ENCODE data around the gene ARPC1B. TPM values are rescaled to one million over a fixed set of nuclear protein-coding genes. Genes with fewer than 3 reads are reported as not detected.
"Not testable (repeated sequence)": the region's sequence is repeated elsewhere in the genome, so short reads cannot be mapped to it uniquely, and the experiment has no call there.

The ARPC1B gene
- total and polyA plus RNA-seq, 4 experiments from 2014 or later = 188 to 906 (median 527) TPM

DNA sequence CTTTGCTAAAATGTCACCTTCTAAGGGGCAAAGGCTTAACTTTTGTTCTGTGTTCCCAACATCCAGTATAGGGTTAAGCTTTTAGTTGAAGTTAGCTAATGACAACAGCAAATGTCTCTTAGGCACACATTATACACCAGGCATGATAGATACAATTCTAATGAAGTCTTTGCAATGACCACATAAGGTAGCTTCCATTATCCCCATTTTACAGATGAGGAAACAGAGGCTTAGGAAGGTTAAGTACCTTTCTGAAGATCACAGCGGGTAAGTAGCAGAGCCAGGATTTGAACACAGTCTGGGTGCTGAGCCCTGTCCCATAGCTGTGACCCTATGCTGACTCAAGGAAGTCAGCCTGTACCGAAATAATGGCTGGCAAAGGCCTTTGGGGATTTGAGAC is 36.1 kb downstream of the ARPC1B start:
- no peaks in the 10 kb centered on the region for H3K27me3 Mint-ChIP-seq
- CTCF ChIA-PET (ENCODE audit: partially characterized antibody) = interaction anchor here (4.6 kb wide), 1 partner anchor 46 kb away, joined by 38 read pairs; no protein-coding TSS in a partner anchor
- peaks cover 0 to 5% (median 0%) of the 10 kb centered on the region in 8 donors for H3K9me3 Mint-ChIP-seq
- H3K27me3 ChIP-seq (ENCODE audit: insufficient read depth, low read length) = no peaks in the 10 kb centered on the region
- no peak for DNase-seq
- peaks cover 24 to 61% of the 10 kb centered on the region in 2 donors for H3K36me3 Mint-ChIP-seq
- peaks cover 36% of the 10 kb centered on the region for H3K36me3 ChIP-seq (ENCODE audit: insufficient read depth, low read length)
- H3K4me1 Mint-ChIP-seq = peaks cover 25 to 58% (median 45%) of the 10 kb centered on the region in 4 donors
- POLR2A ChIA-PET (ENCODE audit: partially characterized antibody) = interaction anchor here (4.8 to 9.9 kb wide), 2 partner anchors 17 to 33 kb away, joined by 130 to 210 read pairs; partner anchors contain the start of gene ARPC1B
- H3K9me3 ChIP-seq (ENCODE audit: control insufficient read depth in 1 of 2, low read length in 2 of 2) = no peaks in the 10 kb centered on the region
- no peak overlapping the region for H3K4me3 ChIP-seq (ENCODE audit: low read length in 2 of 2)
- peak overlapping the region; percentile 52 to 99 (median 95) for H3K4me3 Mint-ChIP-seq
- intact Hi-C loops (cut with micrococcal nuclease) = no loop called here
- H3K27ac ChIP-seq (ENCODE audit: low read depth, low read length) = peak overlapping the region; percentile 93
- peaks cover 42% of the 10 kb centered on the region for H3K4me1 ChIP-seq (ENCODE audit: insufficient read depth, low read length)
- peak overlapping the region; percentile 61 to 100 (median 88) for H3K27ac Mint-ChIP-seq

DNA sequence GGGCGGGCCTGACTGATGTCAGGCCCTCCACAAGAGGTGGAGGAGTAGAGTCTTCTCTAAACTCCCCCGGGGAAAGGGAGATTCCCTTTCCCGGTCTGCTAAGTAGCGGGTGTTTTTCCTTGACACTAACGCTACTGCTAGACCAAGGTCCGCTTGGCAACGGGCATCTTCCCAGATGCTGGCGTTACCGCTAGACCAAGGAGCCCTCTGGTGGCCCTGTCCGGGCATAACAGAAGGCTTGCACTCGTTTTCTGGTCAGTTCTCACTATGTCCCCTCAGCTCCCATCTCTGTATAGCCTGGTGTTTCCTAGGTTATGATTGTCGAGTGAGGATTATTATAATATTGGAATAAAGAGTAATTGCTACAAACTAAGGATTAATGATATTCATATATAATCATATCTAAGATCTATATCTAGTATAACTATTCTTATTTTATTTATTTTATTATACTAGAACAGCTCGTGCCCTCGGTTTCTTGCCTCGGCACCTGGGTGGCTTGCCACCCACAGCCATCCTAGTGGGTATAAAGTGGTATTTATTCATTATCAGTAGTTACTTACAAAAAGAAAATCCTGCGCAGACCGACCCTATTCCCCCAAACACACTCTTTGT is 41.1 kb downstream of the ARPC1B start:
- DNase-seq; H3K27ac ChIP-seq (ENCODE audit: low read depth, low read length); intact Hi-C loops (cut with micrococcal nuclease): not testable (repeated sequence)

DNA sequence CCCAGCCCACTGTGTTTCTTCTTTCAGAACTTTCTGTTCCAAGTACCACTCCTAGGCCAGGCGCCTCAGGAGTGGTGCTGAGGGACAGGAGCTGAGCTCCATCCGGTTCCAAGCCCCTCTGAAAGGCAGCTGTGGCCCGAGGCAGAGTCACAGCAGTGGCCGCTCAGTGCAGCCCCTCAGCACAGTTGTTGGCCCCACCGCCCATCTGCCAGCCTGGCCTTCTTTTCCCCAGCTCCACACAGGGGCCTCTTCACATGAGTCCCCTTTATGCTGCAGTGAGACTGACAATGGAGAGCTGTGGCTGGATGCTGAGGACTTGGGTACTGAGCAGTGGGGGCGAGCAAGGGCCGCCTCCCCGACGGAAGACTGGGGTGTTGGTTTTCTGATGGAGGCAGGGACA is 43.7 kb downstream of the ARPC1B start:
- Mint-ChIP-seq H3K4me1 (peaks cover 2 to 14% (median 6%) of the 10 kb centered on the region in 4 donors), H3K27me3 (no peaks in the 10 kb centered on the region), H3K4me3 (no peak overlapping the region), H3K36me3 (peaks cover 34 to 71% of the 10 kb centered on the region in 2 donors), H3K9me3 (no peaks in the 10 kb centered on the region), H3K27ac (peak overlapping the region in 1 of 7 donors; percentile 43)
- intact Hi-C loops (cut with micrococcal nuclease) = no loop called here
- no peaks in the 10 kb centered on the region for H3K9me3 ChIP-seq (ENCODE audit: control insufficient read depth in 1 of 2, low read length in 2 of 2)
- no peak overlapping the region for H3K27ac ChIP-seq (ENCODE audit: low read depth, low read length)
- no peak overlapping the region for H3K4me3 ChIP-seq (ENCODE audit: low read length in 2 of 2)
- ChIA-PET POLR2A (ENCODE audit: partially characterized antibody) (interaction anchor here (4.6 kb wide), 1 partner anchor 10 kb away, joined by 27 read pairs; the partner anchor contains the start of genes BUD31 and PDAP1), CTCF (ENCODE audit: partially characterized antibody) (no interaction called here)
- no peaks in the 10 kb centered on the region for H3K27me3 ChIP-seq (ENCODE audit: insufficient read depth, low read length)
- H3K4me1 ChIP-seq (ENCODE audit: insufficient read depth, low read length) = no peaks in the 10 kb centered on the region
- H3K36me3 ChIP-seq (ENCODE audit: insufficient read depth, low read length) = peaks cover 59% of the 10 kb centered on the region
- no peak for DNase-seq

More for the DNA sequence above, 41.1 kb downstream of the ARPC1B start:
- CTCF ChIA-PET (ENCODE audit: partially characterized antibody) = interaction anchor here (0.8 to 2.6 kb wide), 6 partner anchors 23 to 60 kb away, joined by 3 to 14 read pairs (median 3); no protein-coding TSS in a partner anchor
- H3K9me3 ChIP-seq (ENCODE audit: control insufficient read depth in 1 of 2, low read length in 2 of 2); POLR2A ChIA-PET (ENCODE audit: partially characterized antibody); H3K27me3 ChIP-seq (ENCODE audit: insufficient read depth, low read length); H3K27me3 Mint-ChIP-seq; H3K4me3 Mint-ChIP-seq; H3K4me1 ChIP-seq (ENCODE audit: insufficient read depth, low read length); H3K4me3 ChIP-seq (ENCODE audit: low read length in 2 of 2); H3K9me3 Mint-ChIP-seq: not testable (repeated sequence)
- Mint-ChIP-seq H3K27ac (peak overlapping the region in 3 of 7 donors; percentile 42 to 75 (median 48)), H3K36me3 (peaks cover 43 to 74% of the 10 kb centered on the region in 2 donors), H3K4me1 (peaks cover 5 to 25% (median 12%) of the 10 kb centered on the region in 4 donors)
- H3K36me3 ChIP-seq (ENCODE audit: insufficient read depth, low read length) = peaks cover 77% of the 10 kb centered on the region

DNA sequence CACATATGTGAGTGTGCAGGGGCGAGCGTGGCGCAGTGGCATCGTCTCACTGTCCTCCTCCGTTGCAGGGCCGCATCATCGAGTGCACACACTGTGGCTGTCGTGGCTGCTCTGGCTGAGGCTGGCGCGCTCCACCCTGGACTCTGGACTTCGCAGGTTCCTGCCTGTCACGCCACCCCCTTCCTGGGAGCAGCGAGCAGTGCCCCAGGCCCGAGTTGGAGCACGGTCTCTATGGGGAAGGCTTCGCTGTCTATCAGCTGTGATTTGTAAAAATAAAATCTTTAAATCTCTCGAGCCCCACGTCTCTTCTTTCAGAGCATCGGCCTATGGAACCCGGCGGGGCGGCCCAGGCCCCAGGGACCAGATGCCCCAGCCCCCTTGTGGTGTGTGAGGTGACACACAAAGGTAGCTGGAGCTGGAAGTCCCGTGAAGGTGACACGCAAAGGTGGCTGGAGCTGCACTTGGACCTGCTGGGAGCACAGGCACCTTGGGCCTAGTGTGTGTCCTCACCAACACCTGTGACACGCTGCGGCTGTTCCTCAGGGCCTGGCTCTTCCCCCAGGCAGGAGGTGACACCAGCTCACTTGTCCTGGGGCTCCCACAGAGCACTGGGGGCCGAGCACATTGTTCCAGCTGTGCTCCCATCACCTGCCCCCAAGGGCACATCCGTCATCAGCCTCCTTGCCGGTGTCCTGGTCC is 44.9 kb downstream of the ARPC1B start:
- Mint-ChIP-seq H3K27ac (peak overlapping the region in 2 of 7 donors; percentile 72 to 78), H3K4me3 (no peak overlapping the region), H3K36me3 (peaks cover 34 to 75% of the 10 kb centered on the region in 2 donors), H3K4me1 (peaks cover 1 to 13% (median 5%) of the 10 kb centered on the region in 4 donors), H3K27me3 (no peaks in the 10 kb centered on the region), H3K9me3 (no peaks in the 10 kb centered on the region)
- no peaks in the 10 kb centered on the region for H3K9me3 ChIP-seq (ENCODE audit: control insufficient read depth in 1 of 2, low read length in 2 of 2)
- intact Hi-C loops (cut with micrococcal nuclease) = no loop called here
- DNase-seq = no peak
- H3K27me3 ChIP-seq (ENCODE audit: insufficient read depth, low read length) = no peaks in the 10 kb centered on the region
- H3K27ac ChIP-seq (ENCODE audit: low read depth, low read length) = no peak overlapping the region
- ChIA-PET POLR2A (ENCODE audit: partially characterized antibody) (interaction anchor here (4.6 kb wide), 1 partner anchor 11 kb away, joined by 27 read pairs; the partner anchor contains the start of genes BUD31 and PDAP1), CTCF (ENCODE audit: partially characterized antibody) (interaction anchor here (0.7 kb wide), 1 partner anchor 106 kb away, joined by 3 read pairs; no protein-coding TSS in a partner anchor)
- H3K4me1 ChIP-seq (ENCODE audit: insufficient read depth, low read length) = no peaks in the 10 kb centered on the region
- peaks cover 62% of the 10 kb centered on the region for H3K36me3 ChIP-seq (ENCODE audit: insufficient read depth, low read length)
- H3K4me3 ChIP-seq (ENCODE audit: low read length in 2 of 2) = no peak overlapping the region

DNA sequence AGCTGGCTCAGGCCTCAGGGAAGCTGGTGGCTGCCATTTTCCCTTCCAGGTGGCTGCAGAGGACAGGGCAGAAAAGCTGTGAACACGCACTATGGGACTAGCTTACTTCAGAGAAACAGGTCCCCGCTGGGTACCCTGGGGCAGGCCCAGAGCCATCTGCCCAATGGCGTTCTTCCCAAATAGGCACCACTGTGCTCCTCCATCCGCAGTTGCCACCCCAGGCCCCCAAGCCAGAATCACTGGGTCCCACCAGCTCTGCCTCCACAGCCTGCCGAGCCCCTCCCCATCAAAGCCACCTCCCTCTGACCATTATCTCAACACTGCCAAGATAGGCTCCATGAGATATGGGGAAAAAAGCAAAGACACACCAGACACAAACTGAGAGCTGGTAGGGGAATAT is 45.7 kb downstream of the ARPC1B start:
- no peaks in the 10 kb centered on the region for H3K9me3 ChIP-seq (ENCODE audit: control insufficient read depth in 1 of 2, low read length in 2 of 2)
- DNase-seq = no peak
- H3K4me3 Mint-ChIP-seq = no peak overlapping the region
- no peaks in the 10 kb centered on the region for H3K9me3 Mint-ChIP-seq
- ChIA-PET CTCF (ENCODE audit: partially characterized antibody) (interaction anchor here (0.7 kb wide), 1 partner anchor 106 kb away, joined by 3 read pairs; no protein-coding TSS in a partner anchor), POLR2A (ENCODE audit: partially characterized antibody) (interaction anchor here (4.6 kb wide), 1 partner anchor 12 kb away, joined by 27 read pairs; the partner anchor contains the start of genes BUD31 and PDAP1)
- peaks cover 28 to 72% of the 10 kb centered on the region in 2 donors for H3K36me3 Mint-ChIP-seq
- H3K27me3 Mint-ChIP-seq = no peaks in the 10 kb centered on the region
- no peaks in the 10 kb centered on the region for H3K4me1 ChIP-seq (ENCODE audit: insufficient read depth, low read length)
- H3K27ac ChIP-seq (ENCODE audit: low read depth, low read length) = no peak overlapping the region
- H3K4me3 ChIP-seq (ENCODE audit: low read length in 2 of 2) = no peak overlapping the region
- H3K36me3 ChIP-seq (ENCODE audit: insufficient read depth, low read length) = peaks cover 57% of the 10 kb centered on the region
- peaks cover under 1 to 9% (median under 1%) of the 10 kb centered on the region in 4 donors for H3K4me1 Mint-ChIP-seq
- H3K27me3 ChIP-seq (ENCODE audit: insufficient read depth, low read length) = no peaks in the 10 kb centered on the region
- intact Hi-C loops (cut with micrococcal nuclease) = no loop called here
- peak overlapping the region in 2 of 7 donors; percentile 42 to 73 for H3K27ac Mint-ChIP-seq

DNA sequence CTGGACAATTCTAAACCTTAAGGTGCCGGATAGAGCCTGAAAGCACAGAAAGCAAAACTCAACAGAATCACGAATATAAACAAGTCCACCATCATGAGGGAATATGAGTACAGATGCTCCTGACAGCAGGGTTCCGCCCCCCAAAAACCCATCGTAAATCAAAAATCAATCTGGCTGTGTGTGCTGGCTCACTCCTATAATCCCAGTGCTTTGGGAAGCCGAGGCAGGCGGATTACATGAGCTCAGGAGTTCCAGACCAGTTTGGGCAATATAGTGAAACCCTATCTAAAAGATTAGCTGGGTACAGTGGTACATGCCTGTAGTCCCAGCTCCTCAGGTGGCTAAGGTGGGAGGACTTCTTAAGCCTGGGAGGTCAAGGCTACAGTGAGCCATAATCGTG is 46.5 kb downstream of the ARPC1B start:
- H3K9me3 ChIP-seq (ENCODE audit: control insufficient read depth in 1 of 2, low read length in 2 of 2) = no peaks in the 10 kb centered on the region
- Mint-ChIP-seq H3K9me3 (no peaks in the 10 kb centered on the region), H3K27me3 (no peaks in the 10 kb centered on the region), H3K36me3 (peaks cover 24 to 70% of the 10 kb centered on the region in 2 donors), H3K4me1 (peaks cover 0 to 7% (median 0%) of the 10 kb centered on the region in 4 donors), H3K4me3 (no peak overlapping the region), H3K27ac (peak overlapping the region in 2 of 7 donors; percentile 19 to 29)
- ChIA-PET POLR2A (ENCODE audit: partially characterized antibody) (interaction anchor here (4.6 kb wide), 1 partner anchor 12 kb away, joined by 27 read pairs; the partner anchor contains the start of genes BUD31 and PDAP1), CTCF (ENCODE audit: partially characterized antibody) (no interaction called here)
- no peak overlapping the region for H3K27ac ChIP-seq (ENCODE audit: low read depth, low read length)
- no peaks in the 10 kb centered on the region for H3K27me3 ChIP-seq (ENCODE audit: insufficient read depth, low read length)
- intact Hi-C loops (cut with micrococcal nuclease) = no loop called here
- DNase-seq = no peak
- no peak overlapping the region for H3K4me3 ChIP-seq (ENCODE audit: low read length in 2 of 2)
- no peaks in the 10 kb centered on the region for H3K4me1 ChIP-seq (ENCODE audit: insufficient read depth, low read length)
- H3K36me3 ChIP-seq (ENCODE audit: insufficient read depth, low read length) = peaks cover 53% of the 10 kb centered on the region

DNA sequence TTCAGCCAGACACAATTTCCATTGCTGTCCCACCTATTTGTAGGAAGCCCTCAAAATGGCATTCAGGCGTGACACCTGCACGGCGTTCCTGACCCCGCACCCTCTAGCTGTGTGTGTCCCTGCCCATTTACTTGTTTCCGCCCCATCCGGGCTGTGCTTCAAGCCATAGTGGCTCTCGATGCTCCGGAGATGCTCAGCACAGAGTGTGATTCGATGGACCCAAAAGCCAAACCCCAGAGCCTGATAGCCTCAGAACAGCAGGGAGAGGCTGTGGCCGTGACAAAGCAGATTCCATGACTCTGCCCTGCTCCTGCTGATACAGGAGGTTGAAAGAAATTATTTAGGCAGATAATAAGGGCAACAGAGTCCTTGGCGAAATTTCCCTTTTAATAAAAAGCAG is 47.7 kb downstream of the ARPC1B start:
- Histone ChIP-seq H3K36me3 (ENCODE audit: insufficient read depth, low read length) (peaks cover 41% of the 10 kb centered on the region), H3K27me3 (ENCODE audit: insufficient read depth, low read length) (no peaks in the 10 kb centered on the region), H3K27ac (ENCODE audit: low read depth, low read length) (no peak overlapping the region), H3K9me3 (ENCODE audit: control insufficient read depth in 1 of 2, low read length in 2 of 2) (no peaks in the 10 kb centered on the region), H3K4me3 (ENCODE audit: low read length in 2 of 2) (no peak overlapping the region), H3K4me1 (ENCODE audit: insufficient read depth, low read length) (no peaks in the 10 kb centered on the region)
- intact Hi-C loops (cut with micrococcal nuclease) = no loop called here
- peak overlapping the region in 5 of 7 donors; percentile 7 to 71 (median 35) for H3K27ac Mint-ChIP-seq
- ChIA-PET POLR2A (ENCODE audit: partially characterized antibody) (interaction anchor here (1.3 kb wide), 1 partner anchor 13 kb away, joined by 7 read pairs; the partner anchor contains the start of genes BUD31 and PDAP1), CTCF (ENCODE audit: partially characterized antibody) (interaction anchor here (1.1 kb wide), 1 partner anchor 8 kb away, joined by 3 read pairs; no protein-coding TSS in a partner anchor)
- no peak for DNase-seq
- H3K27me3 Mint-ChIP-seq = no peaks in the 10 kb centered on the region
- H3K9me3 Mint-ChIP-seq = no peaks in the 10 kb centered on the region
- no peak overlapping the region for H3K4me3 Mint-ChIP-seq
- H3K36me3 Mint-ChIP-seq = peaks cover 22 to 61% of the 10 kb centered on the region in 2 donors
- H3K4me1 Mint-ChIP-seq = peaks cover 0 to 5% (median 0%) of the 10 kb centered on the region in 4 donors
